SKM-1 treated with dmso at 0.1 percent for 144 hours (cell line): ENCODE measurements around the gene GPC6.

ENCODE experiments used
- DNase-seq: peaks from one replicate; lab custom pipeline; 2025; ENCODE audit not compliant: unreplicated experiment; lab: John Stamatoyannopoulos, UW

GPC6 gene

DNA sequence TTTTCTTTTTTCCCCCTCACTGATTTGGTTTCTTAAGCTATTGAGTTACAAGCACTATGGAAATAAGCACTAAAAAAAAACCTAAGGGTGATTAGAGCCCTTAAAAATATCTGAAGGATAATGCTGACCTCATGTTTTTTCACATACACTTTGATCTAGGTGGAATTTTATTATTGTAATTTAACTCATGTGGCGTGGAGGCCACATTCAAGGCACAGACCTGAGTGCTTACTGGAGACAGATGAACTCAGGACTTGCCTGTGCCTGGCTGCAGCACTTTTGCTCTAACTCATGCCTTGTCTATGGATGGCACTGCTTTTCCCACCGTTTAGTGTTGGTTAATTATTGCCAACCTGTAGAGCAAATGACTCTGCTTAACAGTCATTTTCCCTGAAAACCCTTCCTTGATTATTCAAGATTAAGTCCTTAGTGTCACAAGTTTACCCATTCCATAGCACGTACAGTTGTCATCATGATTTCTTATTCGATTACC is 541.4 kb downstream of the GPC6 start:
- no peak for DNase-seq

DNA sequence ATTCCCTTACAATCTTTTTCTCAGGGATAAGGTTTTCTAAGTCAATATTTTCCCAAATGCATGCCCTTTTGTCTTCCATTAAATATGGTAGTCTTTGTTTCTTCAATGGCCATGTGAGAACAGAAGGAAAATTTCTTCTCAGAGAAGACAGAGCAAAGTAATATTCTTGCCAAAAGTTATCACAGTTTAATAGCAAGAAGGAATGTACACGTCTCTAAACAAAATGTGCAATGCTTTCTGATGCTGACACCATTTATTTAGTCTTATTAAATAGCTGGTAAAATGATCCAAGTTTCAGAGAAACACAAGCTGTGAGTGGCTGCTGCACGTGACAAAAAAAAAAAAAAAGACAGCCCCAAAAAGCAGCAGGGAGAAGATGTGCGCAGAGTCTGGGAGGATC is 542.5 kb downstream of the GPC6 start:
- no peak for DNase-seq

DNA sequence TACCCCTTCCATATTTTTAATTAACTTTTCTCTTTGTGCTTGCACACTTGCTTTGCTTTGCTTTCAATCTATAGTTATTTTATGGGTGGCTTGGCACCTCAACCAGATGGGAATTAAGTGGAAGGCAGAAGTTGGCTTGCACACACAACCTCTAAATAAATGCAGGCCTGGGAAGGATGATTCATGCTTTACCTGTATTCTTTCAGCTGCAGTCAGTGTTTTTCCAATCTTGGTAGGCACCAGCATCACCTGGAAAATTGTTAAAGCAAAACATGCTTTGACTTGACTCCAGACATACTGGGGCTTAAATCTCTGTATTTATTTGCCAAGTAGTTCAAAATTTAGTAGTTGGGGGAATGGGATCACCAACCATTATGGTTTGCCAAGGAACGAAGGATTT is 543.0 kb downstream of the GPC6 start:
- no peak for DNase-seq

DNA sequence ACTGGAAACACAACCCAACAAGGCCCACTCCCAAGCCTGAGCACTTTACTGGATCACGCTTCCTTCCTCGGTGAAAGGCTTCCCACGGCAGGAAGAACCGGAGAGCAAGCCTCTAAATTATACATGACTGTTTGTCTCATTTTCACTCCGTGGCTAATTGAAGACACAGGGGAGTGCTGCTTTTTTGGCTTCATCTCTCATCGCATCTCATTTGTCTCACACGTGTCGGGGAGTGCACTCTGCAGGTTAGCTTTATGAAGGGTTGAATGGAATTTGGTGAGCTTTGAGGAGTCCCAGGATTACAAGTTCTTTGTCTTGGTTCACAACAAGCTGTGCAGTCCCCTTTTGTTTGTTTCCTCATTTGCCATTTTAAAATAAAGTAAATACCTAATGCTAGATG is 544.6 kb downstream of the GPC6 start:
- DNase-seq: no peak

DNA sequence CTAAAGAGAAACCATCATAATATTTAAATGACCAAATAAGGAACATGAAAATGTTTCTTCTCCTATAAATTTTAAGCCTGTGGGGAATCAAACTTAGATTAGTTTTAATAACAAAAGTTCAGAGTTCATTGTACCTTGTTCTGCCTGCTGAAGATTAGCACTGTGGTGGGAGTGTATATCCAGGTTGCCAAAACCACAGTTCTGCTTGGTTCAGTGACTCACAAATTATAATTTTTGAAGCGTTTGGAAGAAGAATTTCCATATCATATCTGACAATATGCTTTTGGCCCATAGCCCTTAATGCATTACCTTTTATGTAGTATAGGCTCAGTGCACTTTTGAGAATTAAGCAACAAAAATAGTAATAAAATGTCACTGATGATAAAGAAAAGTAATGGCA is 545.2 kb downstream of the GPC6 start:
- DNase-seq: no peak

DNA sequence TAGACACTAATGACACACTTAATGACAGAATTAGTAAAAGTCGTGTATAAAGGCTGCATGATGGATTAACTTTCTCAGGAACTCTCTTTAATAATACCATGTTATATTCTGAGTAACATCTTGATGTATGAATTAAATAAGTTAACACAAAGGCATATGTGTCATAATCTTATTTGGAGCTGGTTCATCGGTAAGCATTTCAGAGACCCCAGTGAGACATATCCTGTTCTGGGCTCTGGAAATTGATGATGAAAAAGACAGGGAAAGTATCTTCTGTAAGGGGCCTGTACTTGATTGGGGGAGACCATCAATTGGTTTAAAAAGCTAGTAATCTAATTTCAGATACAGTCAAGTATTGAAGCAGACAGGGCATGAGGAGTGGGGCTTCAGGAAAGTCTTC is 547.9 kb downstream of the GPC6 start:
- no peak for DNase-seq

DNA sequence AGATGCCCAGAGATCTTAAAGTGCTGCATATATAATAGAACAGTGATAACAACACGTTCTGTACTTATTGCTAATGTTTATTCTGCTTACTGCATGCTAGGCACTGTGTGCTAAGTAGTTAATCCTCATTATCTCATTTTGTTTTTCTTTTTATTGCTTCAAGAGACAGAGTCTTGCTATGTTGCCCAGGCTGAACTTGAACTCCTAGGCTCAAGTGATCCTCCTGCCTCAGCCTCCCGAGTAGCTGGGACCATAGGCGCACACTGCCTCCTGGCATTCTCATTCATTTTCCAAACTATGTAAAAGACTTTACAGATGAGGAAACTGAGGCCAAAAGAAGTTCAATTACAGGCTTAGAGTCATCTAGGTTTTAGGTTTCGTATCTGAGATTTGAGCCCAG is 548.4 kb downstream of the GPC6 start:
- DNase-seq: no peak

DNA sequence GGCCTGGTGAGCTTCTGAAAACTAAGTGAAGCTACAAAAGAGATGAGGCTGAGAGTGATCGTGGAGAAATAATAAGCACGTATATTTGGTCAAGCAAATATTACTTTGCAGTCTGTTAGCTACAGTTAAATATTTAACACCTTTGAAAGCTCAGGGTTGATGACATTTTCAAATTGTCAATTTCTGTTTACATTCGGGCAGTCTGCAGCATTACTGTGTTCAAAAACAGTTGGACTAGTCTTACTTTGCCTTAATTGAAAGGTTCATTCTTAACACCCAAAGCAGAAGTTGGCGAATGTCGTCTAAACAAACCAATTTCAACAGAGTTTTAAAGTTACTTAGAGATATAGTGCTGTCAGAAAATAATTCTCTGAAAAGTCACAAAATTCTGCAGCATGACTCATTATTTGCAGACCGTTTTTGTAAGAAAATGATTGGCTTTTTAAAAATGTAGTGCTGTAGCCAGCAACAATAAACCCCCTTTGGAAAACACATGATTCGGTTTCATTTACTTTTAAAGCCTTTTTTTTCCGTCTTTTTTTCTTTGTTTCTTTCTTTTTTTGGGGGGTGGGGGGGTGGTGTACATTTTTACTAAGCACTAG is 549.0 kb downstream of the GPC6 start:
- DNase-seq: no peak

DNA sequence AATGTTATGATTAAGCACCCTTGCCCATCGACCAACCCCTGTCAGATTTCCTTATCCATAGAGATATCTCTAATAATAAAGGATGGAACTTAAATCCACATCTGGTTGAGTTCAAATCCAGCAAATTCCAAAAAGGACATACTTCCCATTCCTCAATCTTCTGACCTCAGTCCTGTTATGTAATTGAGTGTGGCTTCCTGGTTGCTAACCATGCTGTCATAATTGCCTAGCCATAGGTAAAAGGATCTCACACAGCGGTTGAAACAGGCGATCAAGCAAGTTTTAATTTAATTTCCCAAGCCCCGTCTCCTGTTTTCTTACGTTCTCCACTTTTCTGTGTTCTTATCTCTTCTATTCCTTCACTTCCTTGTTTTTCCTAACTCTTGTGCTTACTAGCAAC is 550.3 kb downstream of the GPC6 start:
- no peak for DNase-seq

DNA sequence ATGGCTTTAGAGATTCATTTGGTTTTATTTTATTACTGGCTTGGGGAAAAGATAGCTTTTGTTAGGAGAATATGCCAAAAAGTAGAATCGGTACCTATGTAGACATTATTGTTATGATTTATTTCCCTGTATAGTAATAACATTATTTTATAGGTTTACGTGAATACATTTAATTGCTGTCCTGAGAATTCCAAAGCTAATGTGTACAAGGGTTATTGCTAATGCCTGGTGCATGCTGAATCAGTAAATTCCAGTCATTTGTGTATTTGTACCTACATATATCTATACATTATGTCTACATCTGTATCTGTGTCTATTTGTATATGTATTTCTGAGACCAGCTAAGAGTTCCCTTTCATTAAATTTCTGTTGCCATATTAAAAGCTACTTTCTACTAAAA is 550.9 kb downstream of the GPC6 start:
- no peak for DNase-seq

DNA sequence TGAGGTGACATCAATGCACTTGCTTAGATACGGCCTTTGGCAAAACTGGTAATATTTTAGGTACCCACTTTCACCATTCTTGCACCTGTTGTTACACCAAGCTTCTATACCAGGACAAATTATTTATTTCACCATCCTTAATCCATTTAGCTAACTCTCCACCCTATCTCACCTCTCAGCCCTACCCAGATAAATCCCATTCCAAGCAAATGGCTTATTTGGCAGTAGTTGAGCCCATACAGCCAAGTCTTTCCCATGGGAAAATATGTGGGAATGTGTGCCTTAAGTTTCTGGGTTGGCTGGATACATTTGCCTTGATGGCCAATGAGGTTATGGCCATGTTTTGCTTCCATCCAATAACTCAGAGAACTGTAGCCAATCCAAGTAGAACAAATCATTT is 551.9 kb downstream of the GPC6 start:
- no peak for DNase-seq

DNA sequence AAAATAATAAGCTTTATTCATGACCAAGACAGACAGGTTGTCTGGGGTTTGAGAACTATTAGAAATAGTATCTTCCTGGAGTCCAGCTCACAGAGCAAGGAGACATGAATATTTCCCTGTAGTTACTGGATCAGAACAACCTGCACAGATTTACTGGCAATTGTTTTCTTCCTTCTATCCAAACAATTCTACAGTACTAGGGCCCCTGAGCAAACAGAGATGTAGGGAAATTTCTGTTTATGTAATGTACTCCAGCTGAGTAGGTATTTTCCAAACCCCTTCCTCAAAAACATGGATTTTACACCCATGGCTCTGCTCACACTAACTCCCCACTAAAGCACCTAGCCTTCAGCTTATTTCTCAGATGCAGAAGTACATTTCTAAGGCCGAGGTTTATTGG is 557.6 kb downstream of the GPC6 start:
- no peak for DNase-seq

DNA sequence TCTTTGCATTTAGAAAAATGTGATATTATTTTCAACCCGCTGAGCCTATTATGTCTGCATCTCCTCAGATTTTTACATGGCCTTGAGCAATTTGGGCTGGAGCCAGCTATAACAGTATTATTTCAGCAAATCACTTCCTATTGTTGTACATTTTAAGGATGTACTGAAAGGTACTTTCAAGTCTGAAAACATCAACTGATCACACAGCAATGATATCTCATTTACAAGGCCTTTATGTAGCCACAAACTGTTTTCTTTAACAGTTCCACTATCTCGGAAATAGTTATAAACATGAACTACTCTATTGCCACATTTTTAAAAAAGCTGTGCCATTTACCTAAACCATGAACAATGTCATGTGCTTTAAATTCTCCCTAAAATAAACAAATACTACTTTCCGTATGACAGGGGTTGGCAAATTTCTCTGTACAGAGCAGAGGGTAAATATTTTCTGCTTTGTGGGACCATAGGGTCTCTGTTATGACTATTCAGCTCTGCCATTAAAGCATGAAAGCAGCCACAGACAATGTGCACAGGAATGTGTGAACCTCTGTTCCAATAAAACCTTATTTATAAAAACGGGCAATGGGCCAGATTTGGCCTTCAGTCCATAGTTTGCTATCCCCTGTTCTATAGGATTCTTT is 560.4 kb downstream of the GPC6 start:
- DNase-seq: no peak

DNA sequence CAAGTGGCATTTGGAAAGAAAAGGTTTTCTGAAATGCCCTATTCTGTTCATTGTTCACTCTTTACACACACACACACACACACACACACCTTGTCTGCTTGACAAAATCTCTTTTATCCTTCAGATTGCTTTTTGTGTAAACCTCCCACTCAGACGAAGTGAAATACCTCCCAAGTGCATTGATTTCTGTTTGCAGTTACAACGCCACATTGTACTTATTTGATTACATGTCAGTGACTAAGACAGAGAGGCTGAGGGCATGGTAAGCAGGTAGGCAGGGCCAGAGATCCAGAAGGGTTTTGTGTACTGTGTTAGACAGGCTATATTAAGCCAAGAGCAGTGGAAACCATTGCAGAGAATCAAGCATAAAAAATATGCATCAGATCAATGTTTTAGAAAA is 561.8 kb downstream of the GPC6 start:
- DNase-seq: no peak

DNA sequence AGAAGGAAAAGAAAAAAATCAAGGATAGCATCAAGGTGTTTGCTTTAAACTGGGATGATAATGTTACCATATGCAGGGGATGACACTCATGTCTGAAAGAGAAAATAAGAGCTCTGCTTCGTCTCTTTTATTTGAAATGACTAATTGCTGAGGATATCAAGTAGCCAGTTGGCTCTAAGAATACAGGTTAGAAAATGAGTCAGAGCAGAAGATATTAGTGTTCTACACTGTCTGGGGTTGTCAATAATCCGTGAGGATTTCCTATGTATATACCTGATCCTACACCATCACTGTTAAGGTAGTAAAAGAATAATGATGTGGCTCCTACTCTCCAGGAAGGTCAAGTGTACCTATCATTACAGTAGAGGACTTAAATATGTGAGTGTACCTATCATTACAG is 562.5 kb downstream of the GPC6 start:
- no peak for DNase-seq

DNA sequence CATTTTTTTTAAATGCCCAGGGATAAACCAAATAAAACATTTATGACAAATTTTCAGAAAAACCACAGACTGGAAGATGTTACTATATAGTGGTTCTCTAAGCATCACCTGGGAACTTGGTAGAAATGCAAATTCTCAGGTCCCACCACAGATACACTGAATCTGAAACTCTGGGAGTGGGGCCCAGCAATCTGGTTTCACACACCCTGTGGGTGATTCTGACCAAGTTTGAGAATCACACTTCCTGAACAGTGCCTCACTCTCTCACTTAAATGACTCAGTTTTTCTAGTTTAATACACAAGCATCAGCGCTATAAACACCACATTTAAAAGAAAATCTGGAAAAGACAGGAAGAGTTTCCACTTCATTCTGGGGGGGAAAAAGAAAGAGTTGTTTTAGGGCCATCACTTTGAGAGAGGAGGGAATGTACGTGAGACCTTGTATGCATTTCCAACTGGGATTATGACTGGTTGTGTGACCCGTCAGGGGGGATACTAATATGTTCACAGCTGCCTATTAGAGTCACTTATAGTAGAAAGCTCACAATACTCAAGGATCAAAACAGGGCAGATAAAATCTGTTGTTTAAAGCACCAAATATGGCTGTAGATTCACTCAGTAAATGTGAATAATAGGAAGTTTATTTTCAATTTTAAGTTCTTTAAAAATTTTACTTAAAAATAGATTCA is 567.7 kb downstream of the GPC6 start:
- no peak for DNase-seq

DNA sequence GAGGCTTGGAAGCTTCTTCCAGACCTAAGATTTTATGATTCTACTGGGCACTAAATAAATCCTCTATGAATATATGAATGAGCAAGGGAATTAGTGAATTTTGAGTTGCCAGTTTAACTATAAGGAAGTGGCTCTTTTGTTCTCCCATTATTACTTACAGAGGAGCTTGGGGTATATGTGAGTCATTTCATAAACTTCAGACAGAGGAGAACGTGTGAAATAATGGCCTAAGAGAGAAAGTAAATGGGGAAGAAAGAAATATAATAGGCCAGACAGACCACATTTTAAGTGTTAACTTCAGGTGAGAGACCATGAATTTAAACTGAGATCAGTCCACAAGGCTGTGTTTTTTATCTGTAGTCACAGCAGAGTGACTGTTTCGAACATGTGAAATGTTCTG is 570.9 kb downstream of the GPC6 start:
- DNase-seq: no peak

DNA sequence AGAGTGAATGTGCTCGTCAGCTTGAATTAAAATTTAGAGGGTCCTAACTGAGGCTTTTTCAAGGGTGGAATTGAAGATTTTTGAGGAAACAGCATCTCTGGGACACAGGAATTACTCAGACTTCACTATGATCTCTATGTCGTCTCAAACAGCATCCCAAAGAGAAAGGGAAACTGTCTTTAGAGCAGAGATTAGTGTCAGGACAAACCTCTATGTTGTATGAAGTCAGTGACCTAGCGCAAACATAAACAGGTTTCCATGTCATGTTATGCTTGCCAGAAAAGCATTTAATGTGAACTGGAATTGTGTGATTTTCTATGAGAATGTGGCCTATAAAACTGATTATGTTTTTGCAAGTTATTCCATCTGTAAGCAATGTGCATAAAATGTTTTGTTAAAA is 573.7 kb downstream of the GPC6 start:
- no peak for DNase-seq

DNA sequence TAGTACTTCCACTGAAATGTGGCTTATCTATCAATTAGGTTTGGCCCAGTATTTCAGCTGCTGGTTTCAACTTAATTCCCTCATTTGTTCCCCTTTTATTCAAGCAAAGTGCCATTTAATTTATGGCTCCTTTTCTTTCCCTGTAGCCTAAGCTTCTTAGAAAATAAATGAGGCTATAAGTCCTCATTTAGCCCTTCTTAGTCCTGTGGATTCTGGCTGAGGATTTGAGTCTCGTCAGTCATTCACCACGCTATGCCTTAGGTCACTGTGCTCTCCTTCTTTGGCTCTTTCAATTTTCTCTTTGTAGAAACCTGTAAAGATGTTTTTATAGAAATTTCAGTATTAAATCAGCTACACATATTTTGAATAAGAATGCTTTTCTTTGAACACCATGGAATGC is 579.1 kb downstream of the GPC6 start:
- DNase-seq: no peak

DNA sequence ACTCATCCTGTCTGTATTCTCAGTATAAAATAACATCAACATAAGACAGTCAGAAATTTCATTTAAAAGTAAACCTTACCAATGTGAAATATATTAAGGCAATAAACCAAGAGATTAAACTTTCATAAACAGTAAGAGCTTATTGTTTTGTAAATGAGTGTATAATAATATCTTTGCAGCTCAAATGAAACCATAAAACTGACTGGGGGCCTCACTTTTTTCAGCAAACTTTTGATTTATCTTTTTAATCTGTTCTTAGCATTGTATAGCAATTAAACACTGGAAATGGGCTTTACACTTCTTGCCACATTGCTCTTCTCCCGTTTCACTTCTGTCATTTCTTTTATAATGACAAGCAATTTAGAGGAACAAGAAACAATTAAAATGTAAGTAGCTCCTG is 580.3 kb downstream of the GPC6 start:
- no peak for DNase-seq

DNA sequence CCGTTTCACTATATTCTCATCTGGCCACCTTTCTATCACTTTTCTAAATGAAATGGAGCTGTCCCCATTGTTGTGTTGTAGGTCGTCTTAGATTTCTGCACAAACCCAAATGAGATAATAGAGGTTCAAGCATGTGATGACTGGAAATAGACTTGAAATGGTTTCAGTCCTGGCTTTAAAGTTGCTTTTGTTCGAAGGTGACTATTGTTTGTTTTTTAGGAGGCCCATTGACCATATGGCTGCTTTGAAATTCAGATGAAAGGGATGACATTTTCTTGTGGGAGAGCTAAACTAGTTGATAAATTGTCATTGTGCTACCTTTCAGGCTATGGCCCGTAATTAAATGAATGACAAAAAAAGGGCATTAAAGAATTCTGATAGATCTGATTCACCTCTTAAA is 583.7 kb downstream of the GPC6 start:
- no peak for DNase-seq

DNA sequence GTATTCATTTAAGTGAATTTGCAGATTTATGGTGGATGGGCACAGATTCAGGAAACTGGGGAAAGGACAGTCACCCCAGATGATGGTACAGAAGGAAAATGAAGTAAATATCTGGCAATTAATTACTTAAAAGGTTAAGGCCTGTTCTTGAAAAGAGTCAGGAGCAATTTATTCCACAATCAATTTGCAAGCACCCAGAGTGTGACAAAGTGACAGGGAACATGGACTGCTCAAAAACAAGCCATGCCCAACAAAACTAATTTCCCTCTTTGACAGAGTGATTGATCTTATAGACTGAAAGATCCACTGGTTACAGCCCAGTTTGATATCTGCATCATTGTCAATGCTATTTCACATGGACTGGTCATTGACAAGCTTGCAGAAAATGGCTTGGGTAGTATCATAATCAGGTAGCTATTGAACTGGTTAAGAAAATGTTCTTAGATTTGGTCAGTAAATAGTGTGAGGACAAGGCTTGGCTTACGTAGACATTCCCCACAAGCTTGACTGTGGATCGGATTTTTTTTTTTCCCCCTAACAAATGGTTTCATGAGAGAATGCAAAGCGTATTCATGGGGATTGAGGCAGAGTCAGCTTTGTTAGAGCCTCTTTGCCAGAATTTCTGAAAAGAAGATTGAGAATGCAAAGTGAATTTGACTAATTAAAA is 584.6 kb downstream of the GPC6 start:
- DNase-seq: no peak
